HEK293 (cell line): Measurements from ENCODE around the gene CFAP65.

Experiments
- CTCF ChIA-PET: fragments of 350-600 bp; formaldehyde crosslinking; extraction: SDS; loops from one replicate; lab custom pipeline; 2021; ENCODE audit warnings: antibody characterized with exemption; lab: Yijun Ruan, JAX
- POLR2A ChIA-PET: fragments of 300-600 bp; formaldehyde crosslinking; extraction: SDS; loops from one replicate; lab custom pipeline; 2020; ENCODE audit warnings: antibody characterized with exemption, inconsistent platforms; lab: Yijun Ruan, JAX
- H3K27ac ChIP-seq: fragments of 200-500 bp; sonication (Bioruptor generic); 2 replicates; pipeline ENCODE4 v1.5.1; 2014; ENCODE audit warnings: low read depth, low read length, control low read depth, inconsistent platforms; ENCODE audit errors: extremely low read depth
- H3K36me3 ChIP-seq, 2 experiments: fragments of 200-500 bp in 1 of 2; sonication (Bioruptor generic) in 1 of 2; 1 replicate in 1 of 2; 2 replicates in 1 of 2; pipeline ENCODE4 v1.5.1; 2014 to 2017; ENCODE audit warnings: inconsistent platforms in 2 of 2, low read length in 2 of 2; ENCODE audit not compliant: control insufficient read depth in 2 of 2, insufficient read depth in 1 of 2
- H3K4me1 ChIP-seq: fragments of 200-500 bp; sonication (Bioruptor generic); 2 replicates; pipeline ENCODE4 v1.5.1; 2014; ENCODE audit warnings: mild to moderate bottlenecking, low read length, inconsistent platforms; ENCODE audit not compliant: control insufficient read depth, insufficient read depth
- H3K4me3 ChIP-seq: 2 replicates; pipeline ENCODE4 v1.5.1; 2011; ENCODE audit warnings: low read depth, mild to moderate bottlenecking, control low read depth, low read length, moderate library complexity
- H3K9me3 ChIP-seq: fragments of 200-500 bp; sonication (Bioruptor generic); 2 replicates; pipeline ENCODE4 v1.5.1; 2014; ENCODE audit warnings: low read depth, low read length, inconsistent platforms; ENCODE audit not compliant: control insufficient read depth, insufficient read depth
- HOXA7 ChIP-seq: sonication (generic); formaldehyde crosslinking; IDR thresholded peaks from 2 replicates; pipeline ENCODE4 v1.8.1; 2022; ENCODE audit warnings: missing genetic modification reagents, borderline replicate concordance
- IKZF3 ChIP-seq: fragments of 450-650 bp; IDR thresholded peaks from 2 replicates; pipeline ENCODE4 v1.5.0; 2018; ENCODE audit warnings: missing biosample characterization, mild to moderate bottlenecking, missing genetic modification characterization, moderate library complexity
- KLF7 ChIP-seq: fragments of 450-650 bp; formaldehyde crosslinking; IDR thresholded peaks from 2 replicates; pipeline ENCODE4 v1.5.1; 2016; ENCODE audit warnings: missing biosample characterization, missing genetic modification characterization, borderline replicate concordance
- KLF9 ChIP-seq: fragments of 450-650 bp; formaldehyde crosslinking; IDR thresholded peaks from 2 replicates; pipeline ENCODE4 v1.5.1; 2016; ENCODE audit warnings: missing biosample characterization, missing genetic modification characterization, low read depth
- MYNN ChIP-seq: fragments of 450-650 bp; formaldehyde crosslinking; IDR thresholded peaks from 2 replicates; pipeline ENCODE4 v1.5.1; 2016; ENCODE audit warnings: missing biosample characterization, missing genetic modification characterization, borderline replicate concordance
- ZFP3 ChIP-seq: fragments of 450-650 bp; formaldehyde crosslinking; IDR thresholded peaks from 2 replicates; pipeline ENCODE4 v1.5.1; 2016; ENCODE audit warnings: low read depth, missing biosample characterization, missing genetic modification characterization
- ZNF121 ChIP-seq: fragments of 450-650 bp; formaldehyde crosslinking; IDR thresholded peaks from 2 replicates; pipeline ENCODE4 v1.5.1; 2016; ENCODE audit warnings: missing biosample characterization, missing genetic modification characterization
- ZNF138 ChIP-seq: fragments of 450-650 bp; formaldehyde crosslinking; IDR thresholded peaks from 2 replicates; pipeline ENCODE4 v1.5.1; 2016; ENCODE audit warnings: missing biosample characterization, missing genetic modification characterization, borderline replicate concordance
- ZNF202 ChIP-seq: fragments of 450-650 bp; formaldehyde crosslinking; IDR thresholded peaks from 2 replicates; pipeline ENCODE4 v1.5.1; 2016; ENCODE audit warnings: missing biosample characterization, missing genetic modification characterization, borderline replicate concordance
- ZNF239 ChIP-seq: fragments of 450-650 bp; formaldehyde crosslinking; IDR thresholded peaks from 2 replicates; pipeline ENCODE4 v1.5.1; 2016; ENCODE audit warnings: missing biosample characterization, missing genetic modification characterization
- ZNF248 ChIP-seq: fragments of 450-650 bp; formaldehyde crosslinking; IDR thresholded peaks from 2 replicates; pipeline ENCODE4 v1.5.1; 2017; ENCODE audit warnings: missing biosample characterization, missing genetic modification characterization
- ZNF341 ChIP-seq: fragments of 450-650 bp; formaldehyde crosslinking; IDR thresholded peaks from 2 replicates; pipeline ENCODE4; 2016; ENCODE audit warnings: low read depth, missing biosample characterization, missing genetic modification characterization
- ZNF48 ChIP-seq: fragments of 450-650 bp; formaldehyde crosslinking; IDR thresholded peaks from 2 replicates; pipeline ENCODE4 v1.5.1; 2016; ENCODE audit warnings: missing biosample characterization, missing genetic modification characterization
- ZNF621 ChIP-seq: fragments of 450-650 bp; formaldehyde crosslinking; IDR thresholded peaks from 2 replicates; pipeline ENCODE4 v1.5.1; 2017; ENCODE audit warnings: missing biosample characterization, missing genetic modification characterization
- ZNF830 ChIP-seq: fragments of 450-650 bp; IDR thresholded peaks from 2 replicates; pipeline ENCODE4 v1.5.0; 2018; ENCODE audit warnings: missing biosample characterization, missing genetic modification characterization, low read depth, mild to moderate bottlenecking, moderate library complexity
- ZNF837 ChIP-seq: fragments of 450-650 bp; formaldehyde crosslinking; IDR thresholded peaks from 2 replicates; pipeline ENCODE4 v1.5.1; 2016; ENCODE audit warnings: missing biosample characterization, missing genetic modification characterization
- ZNF843 ChIP-seq: fragments of 450-650 bp; formaldehyde crosslinking; IDR thresholded peaks from 2 replicates; pipeline ENCODE4 v1.5.1; 2016; ENCODE audit warnings: missing biosample characterization, missing genetic modification characterization
- TF ChIP-seq, protein P1 (sequence below): fragments of 450-650 bp; formaldehyde crosslinking; IDR thresholded peaks from 2 replicates; pipeline ENCODE4 v1.5.0; 2017; ENCODE audit warnings: missing biosample characterization, missing genetic modification characterization, borderline replicate concordance
- TF ChIP-seq, protein P2 (sequence below): fragments of 450-650 bp; formaldehyde crosslinking; IDR thresholded peaks from 2 replicates; pipeline ENCODE4 v1.5.1; 2016; ENCODE audit warnings: missing biosample characterization, missing genetic modification characterization
- TF ChIP-seq, protein P3 (sequence below): fragments of 450-650 bp; formaldehyde crosslinking; IDR thresholded peaks from 2 replicates; pipeline ENCODE4 v1.5.1; 2016; ENCODE audit warnings: missing biosample characterization, missing genetic modification characterization, low read depth
- TF ChIP-seq, protein P4 (sequence below): IDR thresholded peaks from 2 replicates; pipeline ENCODE4 v1.6.1; 2011; ENCODE audit warnings: mild to moderate bottlenecking, low read depth, low read length, borderline replicate concordance
- TF ChIP-seq, protein P5 (sequence below): fragments of 450-650 bp; formaldehyde crosslinking; IDR thresholded peaks from 2 replicates; pipeline ENCODE4 v1.5.1; 2017; ENCODE audit warnings: missing biosample characterization, missing genetic modification characterization
- TF ChIP-seq, protein P6 (sequence below): sonication (generic); formaldehyde crosslinking; IDR thresholded peaks from 2 replicates; pipeline ENCODE4 v1.8.1; 2022; ENCODE audit warnings: mild to moderate bottlenecking, moderate library complexity, missing genetic modification reagents

The CFAP65 gene

DNA sequence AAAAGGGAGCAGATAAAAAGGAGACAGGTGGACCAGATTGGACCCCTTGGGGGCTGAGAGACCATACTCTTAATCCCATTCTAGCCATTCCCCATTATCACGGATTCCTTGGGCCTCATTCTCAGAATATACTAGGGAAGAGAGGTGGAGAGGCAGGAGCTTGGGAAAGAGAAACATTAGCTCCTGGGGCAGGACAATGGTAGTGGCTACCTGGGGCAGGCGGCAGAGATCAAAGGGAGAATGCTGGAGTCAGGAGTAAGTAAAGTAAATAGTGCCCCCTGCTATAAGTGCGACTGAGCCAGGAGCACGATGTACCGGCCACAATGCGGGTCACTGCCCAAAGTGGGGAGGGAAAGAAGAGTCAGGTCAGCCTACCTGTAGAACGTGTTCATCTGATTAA is 39.8 kb upstream of the CFAP65 start:
- Histone ChIP-seq H3K4me1 (no peaks in the 10 kb centered on the region), H3K9me3 (no peaks in the 10 kb centered on the region), H3K4me3 (no peak overlapping the region), H3K27ac (no peak overlapping the region), H3K36me3 (peaks cover 0 to 19% of the 10 kb centered on the region in 2 experiments; a peak in 1 of 3 replicates)
- TF ChIP-seq IKZF3 (tag by site-specific recombination) = no peak
- TF ChIP-seq, protein P1, sequence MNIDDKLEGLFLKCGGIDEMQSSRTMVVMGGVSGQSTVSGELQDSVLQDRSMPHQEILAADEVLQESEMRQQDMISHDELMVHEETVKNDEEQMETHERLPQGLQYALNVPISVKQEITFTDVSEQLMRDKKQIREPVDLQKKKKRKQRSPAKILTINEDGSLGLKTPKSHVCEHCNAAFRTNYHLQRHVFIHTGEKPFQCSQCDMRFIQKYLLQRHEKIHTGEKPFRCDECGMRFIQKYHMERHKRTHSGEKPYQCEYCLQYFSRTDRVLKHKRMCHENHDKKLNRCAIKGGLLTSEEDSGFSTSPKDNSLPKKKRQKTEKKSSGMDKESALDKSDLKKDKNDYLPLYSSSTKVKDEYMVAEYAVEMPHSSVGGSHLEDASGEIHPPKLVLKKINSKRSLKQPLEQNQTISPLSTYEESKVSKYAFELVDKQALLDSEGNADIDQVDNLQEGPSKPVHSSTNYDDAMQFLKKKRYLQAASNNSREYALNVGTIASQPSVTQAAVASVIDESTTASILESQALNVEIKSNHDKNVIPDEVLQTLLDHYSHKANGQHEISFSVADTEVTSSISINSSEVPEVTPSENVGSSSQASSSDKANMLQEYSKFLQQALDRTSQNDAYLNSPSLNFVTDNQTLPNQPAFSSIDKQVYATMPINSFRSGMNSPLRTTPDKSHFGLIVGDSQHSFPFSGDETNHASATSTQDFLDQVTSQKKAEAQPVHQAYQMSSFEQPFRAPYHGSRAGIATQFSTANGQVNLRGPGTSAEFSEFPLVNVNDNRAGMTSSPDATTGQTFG (tag by site-specific recombination) = no peak
- no peak for TF ChIP-seq ZFP3 (tag by site-specific recombination)
- TF ChIP-seq, protein P2, sequence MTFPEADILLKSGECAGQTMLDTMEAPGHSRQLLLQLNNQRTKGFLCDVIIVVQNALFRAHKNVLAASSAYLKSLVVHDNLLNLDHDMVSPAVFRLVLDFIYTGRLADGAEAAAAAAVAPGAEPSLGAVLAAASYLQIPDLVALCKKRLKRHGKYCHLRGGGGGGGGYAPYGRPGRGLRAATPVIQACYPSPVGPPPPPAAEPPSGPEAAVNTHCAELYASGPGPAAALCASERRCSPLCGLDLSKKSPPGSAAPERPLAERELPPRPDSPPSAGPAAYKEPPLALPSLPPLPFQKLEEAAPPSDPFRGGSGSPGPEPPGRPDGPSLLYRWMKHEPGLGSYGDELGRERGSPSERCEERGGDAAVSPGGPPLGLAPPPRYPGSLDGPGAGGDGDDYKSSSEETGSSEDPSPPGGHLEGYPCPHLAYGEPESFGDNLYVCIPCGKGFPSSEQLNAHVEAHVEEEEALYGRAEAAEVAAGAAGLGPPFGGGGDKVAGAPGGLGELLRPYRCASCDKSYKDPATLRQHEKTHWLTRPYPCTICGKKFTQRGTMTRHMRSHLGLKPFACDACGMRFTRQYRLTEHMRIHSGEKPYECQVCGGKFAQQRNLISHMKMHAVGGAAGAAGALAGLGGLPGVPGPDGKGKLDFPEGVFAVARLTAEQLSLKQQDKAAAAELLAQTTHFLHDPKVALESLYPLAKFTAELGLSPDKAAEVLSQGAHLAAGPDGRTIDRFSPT (tag by site-specific recombination) = no peak
- no peak for TF ChIP-seq ZNF341 (tag by site-specific recombination)
- TF ChIP-seq ZNF48 = no peak
- TF ChIP-seq KLF9 = no peak
- TF ChIP-seq, protein P3, sequence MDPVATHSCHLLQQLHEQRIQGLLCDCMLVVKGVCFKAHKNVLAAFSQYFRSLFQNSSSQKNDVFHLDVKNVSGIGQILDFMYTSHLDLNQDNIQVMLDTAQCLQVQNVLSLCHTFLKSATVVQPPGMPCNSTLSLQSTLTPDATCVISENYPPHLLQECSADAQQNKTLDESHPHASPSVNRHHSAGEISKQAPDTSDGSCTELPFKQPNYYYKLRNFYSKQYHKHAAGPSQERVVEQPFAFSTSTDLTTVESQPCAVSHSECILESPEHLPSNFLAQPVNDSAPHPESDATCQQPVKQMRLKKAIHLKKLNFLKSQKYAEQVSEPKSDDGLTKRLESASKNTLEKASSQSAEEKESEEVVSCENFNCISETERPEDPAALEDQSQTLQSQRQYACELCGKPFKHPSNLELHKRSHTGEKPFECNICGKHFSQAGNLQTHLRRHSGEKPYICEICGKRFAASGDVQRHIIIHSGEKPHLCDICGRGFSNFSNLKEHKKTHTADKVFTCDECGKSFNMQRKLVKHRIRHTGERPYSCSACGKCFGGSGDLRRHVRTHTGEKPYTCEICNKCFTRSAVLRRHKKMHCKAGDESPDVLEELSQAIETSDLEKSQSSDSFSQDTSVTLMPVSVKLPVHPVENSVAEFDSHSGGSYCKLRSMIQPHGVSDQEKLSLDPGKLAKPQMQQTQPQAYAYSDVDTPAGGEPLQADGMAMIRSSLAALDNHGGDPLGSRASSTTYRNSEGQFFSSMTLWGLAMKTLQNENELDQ (tag by site-specific recombination) = no peak
- no peak for TF ChIP-seq ZNF202 (tag by site-specific recombination)
- TF ChIP-seq, protein P4, sequence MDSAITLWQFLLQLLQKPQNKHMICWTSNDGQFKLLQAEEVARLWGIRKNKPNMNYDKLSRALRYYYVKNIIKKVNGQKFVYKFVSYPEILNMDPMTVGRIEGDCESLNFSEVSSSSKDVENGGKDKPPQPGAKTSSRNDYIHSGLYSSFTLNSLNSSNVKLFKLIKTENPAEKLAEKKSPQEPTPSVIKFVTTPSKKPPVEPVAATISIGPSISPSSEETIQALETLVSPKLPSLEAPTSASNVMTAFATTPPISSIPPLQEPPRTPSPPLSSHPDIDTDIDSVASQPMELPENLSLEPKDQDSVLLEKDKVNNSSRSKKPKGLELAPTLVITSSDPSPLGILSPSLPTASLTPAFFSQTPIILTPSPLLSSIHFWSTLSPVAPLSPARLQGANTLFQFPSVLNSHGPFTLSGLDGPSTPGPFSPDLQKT = no peak
- TF ChIP-seq ZNF837 (tag by site-specific recombination) = no peak
- no peak for TF ChIP-seq ZNF621 (tag by site-specific recombination)
- no peak for TF ChIP-seq ZNF843
- TF ChIP-seq ZNF138 (tag by site-specific recombination) = no peak
- CTCF ChIA-PET = interaction anchor here (0.6 to 4.1 kb wide), 8 partner anchors 9 to 214 kb away, joined by 3 to 21 read pairs (median 4); no protein-coding TSS in a partner anchor
- POLR2A ChIA-PET = no interaction called here

DNA sequence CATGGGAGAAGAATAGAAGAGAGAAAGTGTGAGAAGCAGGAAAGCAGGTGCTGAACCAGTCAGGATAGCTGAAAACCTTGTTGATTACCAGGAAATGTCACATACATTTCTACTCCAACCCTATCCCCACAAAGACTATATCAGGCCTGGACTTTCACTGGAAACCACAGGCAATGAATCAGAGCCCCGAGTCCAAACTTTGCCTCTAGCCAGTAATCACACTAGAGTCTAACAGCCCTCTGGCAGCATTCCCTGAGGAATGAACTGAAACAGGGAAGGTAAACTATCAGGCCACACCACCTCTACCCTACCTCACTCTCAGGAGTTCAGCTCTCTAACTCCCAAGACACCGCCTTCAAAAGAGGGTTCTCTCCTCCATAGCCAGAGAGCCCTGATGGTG is 38.1 kb upstream of the CFAP65 start:
- Histone ChIP-seq H3K27ac (no peak overlapping the region), H3K4me1 (no peaks in the 10 kb centered on the region), H3K9me3 (no peaks in the 10 kb centered on the region), H3K4me3 (no peak overlapping the region), H3K36me3 (peaks cover 3 to 27% of the 10 kb centered on the region in 2 experiments; a peak in 2 of 3 replicates)
- POLR2A ChIA-PET = no interaction called here
- CTCF ChIA-PET = interaction anchor here (0.5 to 4.1 kb wide), 5 partner anchors 7 to 74 kb away, joined by 4 to 21 read pairs (median 4); no protein-coding TSS in a partner anchor
- TF ChIP-seq, protein P5, sequence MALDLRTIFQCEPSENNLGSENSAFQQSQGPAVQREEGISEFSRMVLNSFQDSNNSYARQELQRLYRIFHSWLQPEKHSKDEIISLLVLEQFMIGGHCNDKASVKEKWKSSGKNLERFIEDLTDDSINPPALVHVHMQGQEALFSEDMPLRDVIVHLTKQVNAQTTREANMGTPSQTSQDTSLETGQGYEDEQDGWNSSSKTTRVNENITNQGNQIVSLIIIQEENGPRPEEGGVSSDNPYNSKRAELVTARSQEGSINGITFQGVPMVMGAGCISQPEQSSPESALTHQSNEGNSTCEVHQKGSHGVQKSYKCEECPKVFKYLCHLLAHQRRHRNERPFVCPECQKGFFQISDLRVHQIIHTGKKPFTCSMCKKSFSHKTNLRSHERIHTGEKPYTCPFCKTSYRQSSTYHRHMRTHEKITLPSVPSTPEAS (tag by site-specific recombination) = no peak
- TF ChIP-seq, protein P6, sequence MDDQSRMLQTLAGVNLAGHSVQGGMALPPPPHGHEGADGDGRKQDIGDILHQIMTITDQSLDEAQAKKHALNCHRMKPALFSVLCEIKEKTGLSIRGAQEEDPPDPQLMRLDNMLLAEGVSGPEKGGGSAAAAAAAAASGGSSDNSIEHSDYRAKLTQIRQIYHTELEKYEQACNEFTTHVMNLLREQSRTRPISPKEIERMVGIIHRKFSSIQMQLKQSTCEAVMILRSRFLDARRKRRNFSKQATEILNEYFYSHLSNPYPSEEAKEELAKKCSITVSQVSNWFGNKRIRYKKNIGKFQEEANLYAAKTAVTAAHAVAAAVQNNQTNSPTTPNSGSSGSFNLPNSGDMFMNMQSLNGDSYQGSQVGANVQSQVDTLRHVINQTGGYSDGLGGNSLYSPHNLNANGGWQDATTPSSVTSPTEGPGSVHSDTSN = no peak
- TF ChIP-seq KLF7 = no peak
- TF ChIP-seq ZNF121 (tag by site-specific recombination) = no peak
- no peak for TF ChIP-seq ZNF830 (tag by site-specific recombination)
- TF ChIP-seq ZNF239 (tag by site-specific recombination) = no peak
- TF ChIP-seq ZNF621 (tag by site-specific recombination) = no peak
- TF ChIP-seq HOXA7 (CRISPR knock-in tag) = no peak
- TF ChIP-seq ZNF248 = no peak
- no peak for TF ChIP-seq MYNN
